ENCODE data around the gene STEAP1B.

Gene STEAP1B

DNA sequence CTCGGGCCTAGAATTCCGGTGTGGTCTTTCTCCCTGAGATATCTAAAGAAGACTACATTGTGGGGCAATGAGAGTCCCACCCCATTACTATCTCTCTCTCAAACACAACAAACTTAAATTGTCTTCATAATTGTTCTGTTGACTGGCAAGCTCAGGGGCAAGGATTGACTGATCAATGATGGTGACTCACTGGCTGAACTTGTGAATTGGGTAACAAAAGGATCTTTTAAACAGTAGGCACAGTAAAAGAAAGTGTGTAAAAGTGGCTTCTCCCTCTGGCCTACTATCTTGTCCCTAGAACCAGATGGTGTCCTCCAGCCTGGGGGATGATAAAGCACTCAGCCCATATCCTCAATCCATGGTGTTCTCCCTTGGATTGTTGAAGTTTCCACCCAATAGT lies 80.0 kb downstream of the STEAP1B start:
- H3K27me3 Mint-ChIP-seq, result peaks cover 1% of the 10 kb centered on the region
- H3K9me3 Mint-ChIP-seq, result no peaks in the 10 kb centered on the region
- no peak overlapping the region for H3K4me3 Mint-ChIP-seq
- no peaks in the 10 kb centered on the region for H3K4me1 Mint-ChIP-seq
- DNase-seq (no peak), ATAC-seq (no peak)
- no peak overlapping the region for H3K27ac Mint-ChIP-seq
- H3K36me3 Mint-ChIP-seq (ENCODE audit: low read depth), result no peaks in the 10 kb centered on the region

DNA sequence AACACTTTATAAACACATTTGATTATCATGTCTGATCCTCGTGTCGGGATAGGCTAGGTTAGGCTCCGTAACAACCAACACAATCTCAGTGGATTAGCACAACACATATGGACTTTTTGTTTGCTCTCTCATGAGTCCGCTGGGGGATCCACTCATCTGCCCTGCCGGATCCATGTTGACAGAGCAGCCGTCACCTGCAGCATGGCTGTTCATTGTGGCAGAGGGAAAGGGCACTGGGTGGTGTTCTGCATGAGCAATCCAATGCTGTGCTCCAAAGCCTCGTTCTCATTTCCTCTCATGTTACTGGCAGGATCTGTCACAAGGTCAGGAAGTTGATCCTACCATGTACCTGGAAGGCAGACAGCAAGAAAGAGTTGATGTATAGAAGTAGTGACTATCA lies 80.5 kb downstream of the STEAP1B start:
- no peaks in the 10 kb centered on the region for H3K36me3 Mint-ChIP-seq (ENCODE audit: low read depth)
- no peak overlapping the region for H3K27ac Mint-ChIP-seq
- DNase-seq, result no peak
- H3K4me3 Mint-ChIP-seq, result no peak overlapping the region
- H3K4me1 Mint-ChIP-seq, result no peaks in the 10 kb centered on the region
- ATAC-seq, result no peak
- no peaks in the 10 kb centered on the region for H3K9me3 Mint-ChIP-seq
- peaks cover 1% of the 10 kb centered on the region for H3K27me3 Mint-ChIP-seq

DNA sequence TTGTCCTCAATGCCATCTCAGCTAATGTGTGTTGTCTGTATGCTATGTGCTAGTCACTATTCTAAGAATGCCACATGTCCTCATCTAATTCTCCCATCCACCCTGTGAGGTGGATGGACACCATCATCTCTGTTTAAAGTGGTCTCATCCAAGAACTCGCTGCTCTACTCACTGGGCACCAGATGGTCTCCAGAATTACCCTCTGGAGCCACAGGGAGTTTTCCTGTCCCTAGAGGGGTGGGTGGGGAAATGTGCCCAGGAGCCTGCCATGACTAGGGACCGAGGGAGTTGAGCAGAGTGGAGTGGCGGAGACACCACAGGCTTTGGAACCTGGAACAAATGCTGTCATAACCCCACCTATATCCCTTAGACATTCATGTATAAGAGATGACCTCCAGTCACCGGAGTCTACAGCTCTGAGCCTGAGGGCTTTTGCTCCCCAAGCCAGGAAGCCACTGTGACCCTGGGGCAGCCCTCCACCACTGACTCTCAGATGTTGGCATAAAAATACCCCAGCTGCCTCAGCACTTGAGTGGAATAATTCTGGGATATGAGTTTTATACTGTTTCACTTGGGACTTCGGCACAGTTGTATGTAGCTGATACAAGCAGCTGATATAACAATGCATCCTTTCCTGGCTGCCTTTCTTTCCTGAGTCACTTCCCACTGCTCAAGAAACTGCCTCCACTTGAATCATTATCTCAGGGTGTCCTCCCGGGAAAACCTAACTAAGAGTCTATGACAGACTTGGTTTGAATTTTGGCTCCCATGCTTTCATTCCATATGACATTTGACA lies 81.5 kb downstream of the STEAP1B start:
- no peak overlapping the region for H3K4me3 Mint-ChIP-seq
- no peaks in the 10 kb centered on the region for H3K36me3 Mint-ChIP-seq (ENCODE audit: low read depth)
- no peak overlapping the region for H3K27ac Mint-ChIP-seq
- H3K27me3 Mint-ChIP-seq, result peaks cover 1% of the 10 kb centered on the region
- no peaks in the 10 kb centered on the region for H3K4me1 Mint-ChIP-seq
- ATAC-seq, result no peak
- no peak for DNase-seq
- no peaks in the 10 kb centered on the region for H3K9me3 Mint-ChIP-seq

DNA sequence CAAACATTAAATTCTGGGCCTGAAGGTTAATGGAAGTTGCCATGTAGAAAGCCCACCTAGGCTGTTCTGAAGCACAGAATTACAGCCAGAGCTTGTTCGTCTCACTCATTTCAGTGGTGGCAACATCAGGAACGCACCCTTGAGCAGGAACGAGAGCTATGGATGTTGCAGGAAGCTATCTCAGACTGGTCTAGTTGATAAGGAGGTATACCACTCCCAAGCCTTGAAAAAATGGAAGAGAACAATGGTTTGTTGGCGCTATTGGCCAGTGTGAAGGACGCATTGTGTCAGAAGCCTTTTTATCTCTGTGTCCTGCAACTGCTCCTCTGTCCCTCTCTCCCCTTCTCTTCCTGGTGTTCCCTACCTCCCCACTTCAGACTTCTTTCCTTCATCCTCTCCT lies 82.1 kb downstream of the STEAP1B start:
- no peaks in the 10 kb centered on the region for H3K36me3 Mint-ChIP-seq (ENCODE audit: low read depth)
- H3K4me1 Mint-ChIP-seq, result no peaks in the 10 kb centered on the region
- H3K4me3 Mint-ChIP-seq, result no peak overlapping the region
- no peak for ATAC-seq
- peaks cover 1% of the 10 kb centered on the region for H3K27me3 Mint-ChIP-seq
- H3K27ac Mint-ChIP-seq, result no peak overlapping the region
- DNase-seq, result no peak
- no peaks in the 10 kb centered on the region for H3K9me3 Mint-ChIP-seq

DNA sequence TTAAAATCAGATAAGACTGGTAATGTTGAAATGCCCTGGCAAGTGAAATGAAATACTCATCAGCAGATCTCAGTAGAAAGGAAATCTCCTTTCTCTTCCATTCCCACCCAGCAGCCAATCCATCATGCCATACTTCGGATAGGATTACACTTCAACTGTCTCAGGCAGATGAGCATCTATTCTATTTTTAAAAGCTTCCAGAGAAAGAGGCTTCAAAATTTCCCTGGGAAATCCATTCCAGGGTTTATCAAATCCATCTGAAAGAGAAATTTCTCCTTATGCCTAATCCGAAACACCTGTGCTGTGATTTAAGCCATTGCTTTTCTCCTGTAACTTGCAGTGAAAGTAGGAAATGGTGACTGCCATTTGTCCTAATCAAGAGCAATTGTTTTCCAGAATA lies 82.6 kb downstream of the STEAP1B start:
- no peaks in the 10 kb centered on the region for H3K9me3 Mint-ChIP-seq
- no peaks in the 10 kb centered on the region for H3K36me3 Mint-ChIP-seq (ENCODE audit: low read depth)
- H3K27ac Mint-ChIP-seq, result no peak overlapping the region

DNA sequence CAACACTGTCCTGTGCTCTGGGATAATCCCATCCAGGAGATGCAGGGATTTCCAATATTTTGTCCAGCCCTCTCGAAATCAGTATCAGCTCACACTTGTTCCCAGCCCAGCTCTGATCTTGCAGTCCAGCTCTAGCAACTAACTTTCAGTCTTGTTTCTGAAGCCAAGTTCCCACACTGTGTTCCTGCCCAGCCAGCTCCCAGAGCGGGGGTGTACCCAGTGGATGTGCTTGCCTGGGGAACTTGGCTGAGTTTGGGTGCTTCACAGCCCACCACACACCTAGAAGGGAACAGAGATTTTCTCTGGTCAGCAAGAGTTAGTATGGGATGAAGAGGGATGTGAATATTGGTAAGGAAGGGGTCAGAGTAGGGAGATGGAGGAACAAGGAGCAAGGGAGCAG lies 85.6 kb downstream of the STEAP1B start:
- no peaks in the 10 kb centered on the region for H3K36me3 Mint-ChIP-seq (ENCODE audit: low read depth)
- ATAC-seq (no peak), DNase-seq (no peak)
- H3K27me3 Mint-ChIP-seq, result peaks cover 3% of the 10 kb centered on the region
- no peak overlapping the region for H3K4me3 Mint-ChIP-seq
- no peaks in the 10 kb centered on the region for H3K4me1 Mint-ChIP-seq
- H3K9me3 Mint-ChIP-seq, result no peaks in the 10 kb centered on the region
- H3K27ac Mint-ChIP-seq, result no peak overlapping the region

More for the DNA sequence above, 82.6 kb downstream of the STEAP1B start:
- ATAC-seq (no peak), DNase-seq (no peak)
- Mint-ChIP-seq H3K4me1 (no peaks in the 10 kb centered on the region), H3K4me3 (no peak overlapping the region), H3K27me3 (peaks cover 1% of the 10 kb centered on the region)

DNA sequence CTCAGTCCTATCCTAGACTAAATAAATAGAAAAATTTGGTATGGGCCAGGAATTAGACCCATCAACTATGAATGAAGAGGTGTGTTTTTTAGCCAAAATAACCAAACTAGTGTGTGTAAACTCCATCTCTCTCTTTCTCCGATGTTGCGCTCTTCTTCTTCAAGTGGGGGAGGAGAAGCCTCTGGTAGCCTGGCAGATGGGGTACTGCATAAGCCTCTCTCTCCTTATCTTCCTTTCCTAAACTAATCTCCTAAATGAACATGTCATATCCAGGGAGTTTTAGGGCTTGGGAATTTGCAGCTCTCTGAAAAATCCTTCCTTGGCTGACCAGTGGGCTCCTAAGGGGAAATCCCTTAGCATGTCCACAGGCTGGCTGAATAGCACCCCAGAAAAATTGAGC lies 86.8 kb downstream of the STEAP1B start:
- ATAC-seq (no peak), DNase-seq (no peak)
- Mint-ChIP-seq H3K27ac (no peak overlapping the region), H3K4me3 (no peak overlapping the region), H3K36me3 (ENCODE audit: low read depth) (no peaks in the 10 kb centered on the region), H3K27me3 (peaks cover 3% of the 10 kb centered on the region), H3K4me1 (no peaks in the 10 kb centered on the region), H3K9me3 (no peaks in the 10 kb centered on the region)

DNA sequence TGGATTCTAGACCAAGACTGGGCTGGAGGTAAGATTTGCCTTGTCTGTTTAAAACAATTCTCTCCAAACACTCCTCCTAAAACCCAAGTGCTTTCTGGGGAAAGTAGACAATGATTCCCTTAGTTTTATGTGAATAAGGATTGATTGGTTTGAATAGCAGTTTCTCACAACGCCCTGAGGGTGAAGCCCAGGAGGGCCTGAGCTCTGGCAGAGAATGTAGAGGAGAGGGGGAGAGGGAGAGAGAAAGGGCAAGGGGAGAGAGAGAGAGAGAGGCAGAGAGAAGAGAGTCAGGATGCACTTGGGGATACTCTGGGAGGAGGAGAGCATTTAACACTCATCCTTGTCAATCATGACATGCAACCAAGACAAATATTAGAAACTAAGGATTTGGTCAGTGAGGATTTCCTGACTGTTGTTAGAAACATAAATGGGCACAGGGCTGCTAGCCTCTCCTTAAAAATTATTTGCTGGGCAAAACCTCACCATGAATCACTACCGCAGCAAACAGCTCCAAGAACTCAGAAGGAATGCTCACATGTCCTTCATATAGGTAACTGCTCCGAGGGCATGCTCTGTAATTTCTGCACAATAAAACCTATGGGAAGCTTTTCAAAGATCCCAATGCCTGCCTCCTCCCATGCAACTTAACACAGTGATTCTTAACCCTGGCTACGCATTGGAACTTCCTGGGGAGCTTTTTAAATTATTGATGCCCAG lies 87.9 kb downstream of the STEAP1B start:
- Mint-ChIP-seq H3K4me3 (no peak overlapping the region), H3K4me1 (no peaks in the 10 kb centered on the region), H3K27ac (no peak overlapping the region), H3K9me3 (no peaks in the 10 kb centered on the region), H3K27me3 (peaks cover 2% of the 10 kb centered on the region), H3K36me3 (ENCODE audit: low read depth) (no peaks in the 10 kb centered on the region)
- no peak for ATAC-seq
- DNase-seq, result no peak

DNA sequence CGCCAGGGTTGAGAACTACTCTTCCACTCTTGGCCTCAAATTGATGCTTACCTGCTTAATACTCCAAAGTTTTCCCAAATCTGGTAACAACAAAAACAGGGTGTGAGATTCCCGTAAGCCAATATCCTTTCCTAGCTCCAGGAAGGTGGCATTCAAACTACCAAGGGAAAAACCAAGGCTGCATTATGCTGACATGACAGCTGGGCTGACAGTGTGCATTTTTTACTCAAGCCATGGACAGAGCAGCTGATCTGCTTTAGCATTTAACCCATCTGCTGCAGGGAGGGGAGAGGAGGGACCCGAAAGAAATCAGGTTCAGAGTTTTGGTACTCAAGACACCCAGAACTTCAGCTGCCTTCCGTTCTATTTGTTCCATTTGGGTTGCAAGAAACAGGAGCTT lies 93.3 kb downstream of the STEAP1B start:
- ATAC-seq, result no peak
- H3K4me3 Mint-ChIP-seq, result no peak overlapping the region
- peaks cover 2% of the 10 kb centered on the region for H3K27me3 Mint-ChIP-seq
- peaks cover 9% of the 10 kb centered on the region for H3K4me1 Mint-ChIP-seq
- H3K36me3 Mint-ChIP-seq (ENCODE audit: low read depth), result peaks cover 1% of the 10 kb centered on the region
- H3K9me3 Mint-ChIP-seq, result no peaks in the 10 kb centered on the region
- no peak for DNase-seq
- no peak overlapping the region for H3K27ac Mint-ChIP-seq

DNA sequence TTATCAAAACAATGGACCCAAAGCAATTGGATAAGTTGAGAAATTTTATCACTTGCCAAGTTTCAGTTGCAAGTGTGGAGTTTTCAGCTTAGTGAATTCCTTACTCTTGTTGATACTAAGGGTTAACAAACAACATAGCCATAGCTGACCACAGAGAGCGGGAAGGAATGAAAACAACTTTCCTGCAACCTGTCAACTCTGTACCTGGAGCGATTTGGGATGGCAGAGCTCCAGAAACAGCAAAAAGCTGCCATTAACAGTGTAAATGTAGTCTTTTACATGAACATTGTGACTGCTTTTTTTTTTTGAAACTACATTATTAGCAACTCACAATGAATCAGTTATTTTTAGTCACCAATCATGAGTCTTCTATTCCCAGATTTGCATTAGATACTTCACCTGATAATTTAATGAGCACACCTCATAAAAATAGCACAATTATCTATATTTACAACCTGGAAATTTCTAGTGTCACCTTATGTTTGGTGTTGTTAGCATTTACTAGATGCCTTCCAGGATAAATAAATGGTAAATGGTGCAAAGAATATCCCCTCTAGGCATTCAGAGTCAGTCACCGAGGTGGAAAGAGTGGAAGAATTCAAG lies 95.5 kb downstream of the STEAP1B start:
- no peak for ATAC-seq
- H3K27me3 Mint-ChIP-seq, result peaks cover under 1% of the 10 kb centered on the region
- H3K9me3 Mint-ChIP-seq, result no peaks in the 10 kb centered on the region

DNA sequence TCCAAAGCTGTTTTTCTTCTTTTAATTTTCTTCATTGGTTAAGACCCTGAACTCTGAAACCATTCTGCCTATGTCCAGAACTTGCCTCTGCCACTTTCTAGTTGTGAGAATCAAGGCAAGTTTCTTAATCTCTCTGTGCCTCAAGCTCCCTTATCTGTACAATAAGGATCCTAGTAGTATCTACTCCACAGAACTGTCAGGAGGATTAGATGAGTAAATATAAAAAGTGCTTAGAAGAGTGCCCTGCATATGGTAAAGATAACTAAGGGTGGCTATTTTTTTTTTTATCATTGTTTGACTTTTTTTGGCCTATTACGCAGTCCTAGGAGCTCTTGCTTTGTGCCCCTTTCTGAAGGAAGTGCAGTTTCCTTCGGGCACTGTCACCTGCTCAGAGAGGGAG lies 96.6 kb downstream of the STEAP1B start:
- no peak for DNase-seq
- Mint-ChIP-seq H3K36me3 (ENCODE audit: low read depth) (peaks cover 1% of the 10 kb centered on the region), H3K4me3 (no peak overlapping the region), H3K4me1 (peaks cover 9% of the 10 kb centered on the region), H3K27me3 (no peaks in the 10 kb centered on the region), H3K27ac (no peak overlapping the region), H3K9me3 (no peaks in the 10 kb centered on the region)
- no peak for ATAC-seq

More for the DNA sequence above, 95.5 kb downstream of the STEAP1B start:
- H3K4me1 Mint-ChIP-seq, result peaks cover 9% of the 10 kb centered on the region
- H3K27ac Mint-ChIP-seq, result no peak overlapping the region
- peaks cover 1% of the 10 kb centered on the region for H3K36me3 Mint-ChIP-seq (ENCODE audit: low read depth)
- no peak overlapping the region for H3K4me3 Mint-ChIP-seq
- no peak for DNase-seq

DNA sequence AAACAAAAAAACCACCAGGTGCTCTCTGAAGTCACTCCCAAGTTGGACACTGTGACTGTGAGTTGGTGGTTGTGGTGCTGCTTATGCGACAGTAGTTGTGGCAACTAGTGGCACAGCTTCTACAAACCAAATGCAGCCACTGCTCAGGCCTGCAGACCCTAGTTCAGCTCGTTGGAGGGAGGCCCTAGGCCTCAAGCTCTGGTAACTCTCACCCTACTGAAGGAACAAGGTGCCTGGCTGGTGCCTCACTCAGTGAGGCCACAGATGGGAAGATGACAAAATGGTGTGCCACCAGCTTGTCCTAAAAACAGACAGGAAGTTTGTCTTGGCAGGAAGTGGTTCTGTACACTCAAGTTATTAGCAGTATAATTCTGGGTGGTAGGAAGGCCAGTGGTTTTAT lies 97.7 kb downstream of the STEAP1B start:
- H3K27ac Mint-ChIP-seq, result peak overlapping the region; percentile 6
- ATAC-seq (no peak), DNase-seq (no peak)
- peaks cover 1% of the 10 kb centered on the region for H3K36me3 Mint-ChIP-seq (ENCODE audit: low read depth)
- H3K27me3 Mint-ChIP-seq, result no peaks in the 10 kb centered on the region
- H3K9me3 Mint-ChIP-seq, result no peaks in the 10 kb centered on the region
- H3K4me1 Mint-ChIP-seq, result peaks cover 9% of the 10 kb centered on the region
- H3K4me3 Mint-ChIP-seq, result no peak overlapping the region

DNA sequence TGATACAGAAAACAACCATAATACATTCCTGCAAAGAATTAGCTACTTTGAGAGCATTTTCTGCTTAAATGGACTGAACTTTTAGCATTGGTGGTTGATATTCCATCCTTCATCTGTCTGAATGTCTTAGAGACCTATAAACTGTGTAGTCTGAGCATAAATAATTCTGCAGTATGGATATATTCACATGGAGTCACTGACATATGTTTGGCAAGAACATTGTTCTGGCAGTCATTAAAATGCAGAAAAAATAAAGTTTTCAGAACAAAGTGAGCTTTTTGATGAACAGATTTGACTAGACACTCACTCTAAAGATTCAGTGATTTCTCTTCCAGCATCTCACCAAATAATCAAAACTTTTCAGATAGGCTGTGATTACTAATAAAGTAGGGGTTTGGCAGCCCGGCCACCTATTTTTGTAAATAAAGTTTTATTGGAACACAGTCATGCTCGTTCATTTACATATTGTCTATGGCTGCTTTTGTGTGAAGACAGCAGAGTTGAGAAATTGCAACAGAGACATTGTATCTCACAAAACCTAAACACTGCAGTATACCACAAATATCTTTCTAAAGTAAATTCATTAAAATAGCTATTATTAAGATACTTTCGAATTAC lies 98.9 kb downstream of the STEAP1B start:
- H3K36me3 Mint-ChIP-seq (ENCODE audit: low read depth), result peaks cover 1% of the 10 kb centered on the region
- H3K4me1 Mint-ChIP-seq, result peaks cover 9% of the 10 kb centered on the region
- no peaks in the 10 kb centered on the region for H3K27me3 Mint-ChIP-seq
- DNase-seq, result no peak
- no peak for ATAC-seq
- H3K9me3 Mint-ChIP-seq, result no peaks in the 10 kb centered on the region
- no peak overlapping the region for H3K27ac Mint-ChIP-seq
- H3K4me3 Mint-ChIP-seq, result no peak overlapping the region

DNA sequence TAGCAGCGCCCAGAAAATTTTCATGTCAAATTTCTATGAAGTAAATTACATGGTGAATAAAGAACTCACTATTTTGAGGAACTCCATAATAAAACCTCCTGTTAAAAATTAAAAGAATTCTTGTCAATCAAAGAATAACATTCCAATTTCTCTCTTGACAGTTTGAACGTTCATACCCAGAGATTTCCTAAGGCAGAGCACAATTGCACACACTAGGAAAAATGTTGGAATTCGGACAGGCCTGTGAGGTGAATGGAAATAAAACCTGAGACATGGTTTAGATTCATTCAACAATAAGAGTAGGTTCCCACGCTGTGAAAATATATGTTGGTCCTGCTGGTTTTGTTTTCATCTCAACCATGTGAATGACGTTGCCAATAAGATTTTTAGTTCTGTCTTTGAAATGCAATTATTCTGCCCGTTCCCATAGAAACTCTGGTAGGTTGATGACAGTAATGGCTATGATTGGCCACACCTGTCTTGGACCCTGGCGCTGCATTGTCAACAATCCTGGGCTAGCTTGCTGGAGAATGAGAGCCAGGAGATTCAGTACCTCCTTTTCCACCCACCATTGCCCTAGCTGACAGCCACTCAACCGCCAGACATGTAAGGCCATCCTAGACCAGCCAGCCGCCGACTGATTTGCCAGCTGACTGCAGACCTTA lies 99.7 kb downstream of the STEAP1B start:
- Mint-ChIP-seq H3K27ac (no peak overlapping the region), H3K9me3 (no peaks in the 10 kb centered on the region), H3K36me3 (ENCODE audit: low read depth) (no peaks in the 10 kb centered on the region), H3K4me3 (no peak overlapping the region), H3K4me1 (peaks cover 9% of the 10 kb centered on the region), H3K27me3 (no peaks in the 10 kb centered on the region)
- no peak for DNase-seq
- ATAC-seq, result no peak
